ENCODE measurements around the gene EIF4G3. TPM values are rescaled to one million over a fixed set of nuclear protein-coding genes. Genes with fewer than 3 reads are reported as not detected.

Gene EIF4G3
- total RNA-seq: 55.8 and 83.1 TPM in 2 replicates

GRCh38 chr1:21176586-21177555 lies at the start of gene EIF4G3:
TSS of gene EIF4G3 (minus strand) at chr1:21176897. CDS start at chr1:21002742, 174,155 bp downstream.

GRCh38 chr1:20787029-20787839 lies 389.5 kb downstream of the EIF4G3 start, which contains the start of gene HP1BP3:
TSS of gene HP1BP3 (minus strand) at chr1:20787307. CDS start at chr1:20780440, 6,867 bp downstream.

Other genes with a start within 250 kb of the EIF4G3 start
- 118 and 284 TPM in 2 replicates for gene ECE1, start 113.6 kb upstream of the EIF4G3 start, total RNA-seq

All from smooth muscle cell of the umbilical artery (primary cell).